SU-DHL-6 (cell line): Measurements from ENCODE around the gene FAM20B.

ENCODE experiments used
- H2AFZ ChIP-seq: fragments of 200-600 bp; sonication (generic); 2 replicates; pipeline ENCODE4 v1.6.1; 2014; ENCODE audit warnings: low read depth, mild to moderate bottlenecking, moderate library complexity, mixed read lengths, antibody characterized with exemption, low read length; ENCODE audit not compliant: severe bottlenecking
- H3F3A ChIP-seq: fragments of 200-600 bp; shearing (Covaris generic); 2 replicates; pipeline ENCODE4 v1.6.0; 2016; ENCODE audit warnings: antibody characterized with exemption, mild to moderate bottlenecking; ENCODE audit not compliant: insufficient read depth
- H3K27ac ChIP-seq: fragments of 200-600 bp; sonication (generic); 2 replicates; pipeline ENCODE4 v1.5.1; 2016; ENCODE audit warnings: low read depth, mild to moderate bottlenecking, low read length, moderate library complexity, mixed read lengths
- H3K27me3 ChIP-seq: fragments of 200-600 bp; sonication (generic), shearing (Covaris generic); 2 replicates; pipeline ENCODE4 v1.6.0; 2014; ENCODE audit warnings: mild to moderate bottlenecking, low read length
- H3K36me3 ChIP-seq: fragments of 200-600 bp; sonication (generic); 2 replicates; pipeline ENCODE4 v1.6.1; 2014; ENCODE audit warnings: mild to moderate bottlenecking, low read length, mixed read lengths
- H3K4me2 ChIP-seq: fragments of 300-600, 200-600 bp; shearing (Covaris generic), sonication (generic); 2 replicates; pipeline ENCODE4 v1.6.0; 2014; ENCODE audit warnings: low read length, low read depth, mild to moderate bottlenecking; ENCODE audit not compliant: poor library complexity, severe bottlenecking
- H3K4me3 ChIP-seq: fragments of 200-600 bp; sonication (generic); 2 replicates; pipeline ENCODE4 v1.5.1; 2014; ENCODE audit warnings: antibody characterized with exemption, low read length, mild to moderate bottlenecking, mixed read lengths; ENCODE audit not compliant: insufficient read depth, poor library complexity, severe bottlenecking
- H3K79me2 ChIP-seq: fragments of 200-600 bp; sonication (generic); 2 replicates; pipeline ENCODE4 v1.6.1; 2014; ENCODE audit warnings: mild to moderate bottlenecking, low read length, moderate library complexity; ENCODE audit not compliant: insufficient read depth
- H3K9ac ChIP-seq: fragments of 200-600 bp; sonication (generic); 2 replicates; pipeline ENCODE4 v1.7.0; 2014; ENCODE audit warnings: mild to moderate bottlenecking, low read length
- H3K9me2 ChIP-seq: fragments of 200-600 bp; sonication (generic); replicated peaks from 2 replicates; pipeline ENCODE4 v1.6.1; 2014; ENCODE audit warnings: low read length; ENCODE audit not compliant: insufficient read depth
- H3K9me3 ChIP-seq: fragments of 200-600 bp; sonication (generic); 2 replicates; pipeline ENCODE4 v1.6.1; 2014; ENCODE audit warnings: low read length, mixed read lengths; ENCODE audit not compliant: insufficient read depth
- H4K20me1 ChIP-seq: fragments of 200-600 bp; sonication (generic); 2 replicates; pipeline ENCODE4 v1.6.1; 2014; ENCODE audit warnings: low read depth, mild to moderate bottlenecking, antibody characterized with exemption, low read length, moderate library complexity, mixed read lengths
- CTCF ChIP-seq: fragments of 200-600 bp; sonication (generic); IDR thresholded peaks from one replicate; pipeline ENCODE4 v1.5.1; 2017; ENCODE audit warnings: antibody characterized with exemption, mild to moderate bottlenecking, low read length, moderate library complexity; ENCODE audit not compliant: insufficient read depth, poor library complexity, severe bottlenecking
- EZH2phosphoT487 ChIP-seq: fragments of 200-600 bp; sonication (generic), shearing (Covaris generic); conservative IDR thresholded peaks from 2 replicates; pipeline ENCODE4 v1.6.1; 2018; ENCODE audit warnings: mild to moderate bottlenecking, antibody characterized with exemption, low read length, moderate library complexity, mixed read lengths

Gene FAM20B

GRCh38 chr1:179124873-179125272, 99.2 kb downstream of the FAM20B start:
- TF ChIP-seq CTCF = no peak
- TF ChIP-seq EZH2phosphoT487 = no peak
- no peaks in the 10 kb centered on the region for H3K9me2 ChIP-seq
- no peaks in the 10 kb centered on the region for H3K27me3 ChIP-seq
- no peaks in the 10 kb centered on the region for H3K79me2 ChIP-seq
- H3K9me3 ChIP-seq = no peaks in the 10 kb centered on the region
- no peaks in the 10 kb centered on the region for H3K36me3 ChIP-seq
- H3K9ac ChIP-seq = no peak overlapping the region
- H3F3A ChIP-seq = no peaks in the 10 kb centered on the region; the same call in 1 of the 2 replicates
- no peak overlapping the region for H3K4me3 ChIP-seq
- H4K20me1 ChIP-seq = no peaks in the 10 kb centered on the region
- no peak overlapping the region for H3K4me2 ChIP-seq
- H3K27ac ChIP-seq = no peak overlapping the region
- H2AFZ ChIP-seq = no peak overlapping the region
